ENCODE data around the gene RRM2.
A peak's percentile ranks its signal among the peaks of the same experiment; 100 is the strongest.
"Not testable (repeated sequence)": the region's sequence is repeated elsewhere in the genome, so short reads cannot be mapped to it uniquely, and the experiment has no call there.

Gene RRM2

DNA sequence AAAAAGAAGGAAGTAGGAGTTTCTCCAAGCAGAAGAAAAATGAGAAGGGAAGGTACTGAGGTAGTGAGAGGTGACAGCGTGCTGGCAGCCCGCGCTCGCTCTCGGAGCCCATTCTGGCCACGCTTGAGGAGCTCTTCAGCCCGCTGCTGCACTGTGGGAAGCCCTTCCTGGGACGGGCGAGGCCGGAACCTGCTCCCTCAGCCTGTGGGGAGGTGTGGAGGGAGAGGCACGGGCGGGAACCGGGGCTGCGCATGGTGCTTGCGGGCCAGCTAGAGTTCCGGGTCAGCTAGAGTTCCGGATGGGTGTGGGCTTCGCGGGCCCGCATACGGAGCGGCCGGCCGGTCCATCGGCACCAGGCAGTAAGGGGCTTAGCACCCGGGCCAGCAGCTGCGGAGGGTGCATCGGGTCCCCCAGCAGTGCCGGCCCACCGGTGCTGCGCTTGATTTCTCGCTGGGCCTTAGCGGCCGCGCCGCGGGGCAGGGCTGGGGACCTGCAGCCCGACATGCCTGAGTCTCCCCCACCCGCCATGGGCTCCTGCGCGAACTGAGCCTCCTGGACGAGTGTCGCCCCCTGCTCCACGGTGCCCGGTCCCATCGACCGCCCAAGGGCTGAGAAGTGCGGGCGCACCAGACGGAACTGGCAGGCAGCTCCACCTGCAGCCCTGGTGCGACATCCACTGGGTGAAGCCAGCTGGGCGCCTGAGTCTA is 31.2 kb upstream of the RRM2 start:
- no peak for DNase-seq

DNA sequence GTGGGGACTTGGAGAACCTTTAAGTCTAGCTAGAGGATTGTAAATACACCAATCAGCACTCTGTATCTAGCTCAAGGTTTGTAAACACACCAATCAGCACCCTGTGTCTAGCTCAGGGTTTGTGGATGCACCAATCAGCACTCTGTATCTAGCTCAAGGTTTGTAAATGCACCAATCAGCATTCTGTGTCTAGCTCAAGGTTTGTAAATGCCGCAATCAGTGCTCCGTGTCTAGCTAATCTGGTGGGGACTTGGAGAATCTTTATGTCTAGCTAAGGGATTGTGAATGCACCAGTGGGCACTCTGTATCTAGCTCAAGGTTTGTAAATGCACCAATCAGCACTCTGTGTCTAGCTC is 30.7 kb upstream of the RRM2 start:
- DNase-seq: not testable (repeated sequence)

GRCh38 chr2:10094271-10094814 is 28.2 kb upstream of the RRM2 start:
- DNase-seq: no peak

GRCh38 chr2:10095175-10095574 is 27.4 kb upstream of the RRM2 start:
- no peak for DNase-seq

DNA sequence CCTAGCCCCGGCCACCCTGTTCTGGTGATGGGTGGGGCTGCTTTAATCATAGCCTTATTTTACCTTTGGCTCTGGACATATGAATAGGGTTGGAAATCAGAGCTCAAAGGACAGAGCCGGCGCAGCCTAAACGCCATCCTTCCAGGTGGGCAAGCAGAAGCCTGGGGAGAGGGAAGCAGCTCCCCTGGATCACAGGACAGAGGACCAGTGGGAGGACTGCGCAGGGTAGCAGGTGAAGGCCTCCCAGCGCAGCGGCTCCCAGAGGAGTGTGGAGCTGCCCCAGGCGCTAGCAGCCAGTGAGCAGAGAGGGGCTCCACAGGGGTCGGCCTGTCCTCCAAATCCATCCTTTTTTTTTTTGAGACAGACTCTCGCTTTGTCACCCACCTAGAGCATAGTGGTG is 25.9 kb upstream of the RRM2 start:
- no peak for DNase-seq

GRCh38 chr2:10097352-10098148 is 25.0 kb upstream of the RRM2 start:
- DNase-seq: peak; percentile 23

DNA sequence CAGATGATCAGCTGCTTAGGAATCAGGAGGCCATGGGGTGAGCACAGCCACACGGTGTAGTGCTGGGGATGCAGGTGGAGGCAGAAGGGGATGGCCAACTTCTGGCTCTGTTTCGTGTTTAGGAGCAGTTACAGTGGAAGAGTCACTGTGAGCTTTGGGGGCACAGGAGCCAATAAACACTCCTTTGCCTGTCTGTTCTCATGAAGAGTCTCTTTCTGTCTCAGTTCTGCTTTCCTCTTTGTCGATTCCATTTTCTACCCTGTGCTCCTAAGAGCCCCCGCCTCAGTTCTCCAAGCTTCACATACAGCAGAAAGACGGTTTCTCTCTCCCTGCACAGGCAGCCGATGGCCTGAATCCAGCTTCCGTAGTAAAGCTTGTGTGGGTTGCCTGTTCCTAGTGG is 21.0 kb upstream of the RRM2 start:
- no peak for DNase-seq

GRCh38 chr2:10103179-10103578 is 19.4 kb upstream of the RRM2 start:
- no peak for DNase-seq

GRCh38 chr2:10104906-10105305 is 17.6 kb upstream of the RRM2 start:
- not testable (repeated sequence) for DNase-seq

DNA sequence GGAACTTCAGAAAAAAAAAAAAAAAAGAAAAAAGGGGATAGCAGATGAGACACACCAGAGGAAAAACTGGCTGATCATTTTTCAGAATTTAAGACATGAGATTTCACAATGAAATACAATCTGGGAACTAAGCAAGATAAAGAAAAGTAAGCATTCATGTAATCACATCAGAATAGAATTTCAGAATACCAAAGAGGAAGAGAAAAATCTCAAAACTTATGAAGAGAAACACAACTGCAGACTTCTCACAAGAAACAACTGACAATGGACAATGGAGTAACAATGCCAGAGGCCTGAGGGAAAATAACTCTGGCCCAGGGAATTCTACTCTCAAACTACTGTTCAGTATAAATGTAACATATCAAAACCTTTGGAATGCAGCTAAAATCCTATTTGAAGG is 13.2 kb upstream of the RRM2 start:
- no peak for DNase-seq

- no peak for DNase-seq
Observed at GRCh38 chr2:10119027-10119325, 3.6 kb upstream of the RRM2 start.

GRCh38 chr2:10119601-10120157 is 2.9 kb upstream of the RRM2 start:
- DNase-seq: no peak

DNA sequence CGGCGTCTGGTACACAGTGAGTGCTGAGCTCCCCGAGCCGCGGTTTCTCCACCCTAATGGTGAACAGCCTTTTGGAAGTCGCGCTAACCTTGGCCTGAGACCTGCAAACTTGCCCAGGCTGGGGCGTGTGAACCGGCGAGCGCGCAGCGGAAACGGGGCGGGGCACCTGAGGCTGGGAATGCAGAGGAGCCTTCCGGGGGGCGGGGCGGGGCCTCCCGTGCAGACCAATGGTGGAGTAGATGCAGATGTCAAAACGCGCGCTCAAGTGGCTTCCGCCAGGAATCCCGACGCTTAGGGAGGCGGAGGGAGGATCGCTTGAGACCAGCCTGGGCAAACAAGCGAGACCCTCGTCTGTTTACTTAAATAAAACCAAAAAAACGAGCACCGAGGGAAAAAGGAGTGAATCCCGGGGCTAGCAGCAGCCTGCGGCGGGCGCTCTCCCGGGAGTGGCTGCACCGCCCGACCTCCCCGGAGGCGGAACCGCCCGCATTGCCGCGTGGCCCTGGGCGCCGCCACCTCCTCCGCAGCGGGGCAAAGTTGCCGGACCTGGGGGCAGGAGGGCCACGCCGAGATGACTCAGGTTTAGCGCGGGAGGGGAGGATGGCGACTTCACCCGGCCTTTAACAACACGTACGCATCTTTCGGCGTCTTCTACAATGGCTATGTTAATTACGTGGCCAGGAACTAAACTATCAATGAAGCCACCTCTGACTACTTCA is 2.2 kb upstream of the RRM2 start:
- DNase-seq: peak; percentile 80

- no peak for DNase-seq
Observed at GRCh38 chr2:10120877-10121574, 1.5 kb upstream of the RRM2 start.

DNA sequence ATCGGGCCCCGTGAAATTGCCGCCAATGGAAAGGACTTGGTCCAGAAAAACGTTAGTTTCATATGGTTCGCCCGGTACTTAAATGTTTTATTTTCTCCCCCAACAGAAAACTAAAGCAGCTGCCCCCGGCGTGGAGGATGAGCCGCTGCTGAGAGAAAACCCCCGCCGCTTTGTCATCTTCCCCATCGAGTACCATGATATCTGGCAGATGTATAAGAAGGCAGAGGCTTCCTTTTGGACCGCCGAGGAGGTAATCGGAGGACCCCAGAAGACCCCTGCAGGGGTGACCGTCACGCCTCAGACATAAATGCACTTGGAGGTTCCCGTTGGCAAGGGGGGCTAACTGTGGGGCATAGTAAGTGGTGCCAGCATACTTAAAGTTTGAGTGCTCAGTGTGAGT is 742 bp downstream of the RRM2 start:
- DNase-seq: no peak

DNA sequence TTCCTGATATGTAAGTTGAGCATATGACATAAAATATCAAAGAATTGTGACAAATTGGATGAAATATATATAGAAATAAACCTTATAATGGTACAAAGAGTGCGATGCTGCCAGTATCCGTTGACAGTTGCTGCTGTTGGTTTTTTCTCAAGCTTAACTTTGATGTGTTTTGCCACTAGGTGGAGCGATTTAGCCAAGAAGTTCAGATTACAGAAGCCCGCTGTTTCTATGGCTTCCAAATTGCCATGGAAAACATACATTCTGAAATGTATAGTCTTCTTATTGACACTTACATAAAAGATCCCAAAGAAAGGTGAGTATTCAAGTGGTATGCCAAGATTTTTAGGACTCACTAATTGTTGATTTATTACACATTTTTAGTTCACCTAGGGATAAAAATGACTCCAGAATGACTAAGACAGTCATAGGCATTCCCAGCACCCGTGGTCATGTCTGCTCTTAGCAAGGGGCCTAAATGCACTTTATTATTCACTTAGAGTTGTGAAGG is 2.1 kb downstream of the RRM2 start:
- DNase-seq: peak; percentile 76

GRCh38 chr2:10125842-10126631 is 3.5 kb downstream of the RRM2 start:
- DNase-seq: no peak

DNA sequence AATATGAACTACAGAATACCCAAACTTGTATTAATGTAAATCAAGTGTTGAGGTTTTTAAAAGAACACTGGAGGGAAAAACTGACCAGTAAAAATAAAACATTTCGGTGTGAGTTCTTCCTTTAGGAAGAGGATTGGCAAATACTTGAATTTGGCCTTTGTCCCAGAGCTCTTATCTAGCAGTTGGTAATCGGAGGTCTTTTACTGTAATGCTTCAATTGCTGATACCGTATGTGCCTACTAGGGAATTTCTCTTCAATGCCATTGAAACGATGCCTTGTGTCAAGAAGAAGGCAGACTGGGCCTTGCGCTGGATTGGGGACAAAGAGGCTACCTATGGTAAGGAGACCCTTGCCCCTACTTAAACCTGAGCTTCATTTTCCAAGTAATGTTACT is 4.1 kb downstream of the RRM2 start:
- no peak for DNase-seq

GRCh38 chr2:10128420-10128819 is 5.9 kb downstream of the RRM2 start:
- DNase-seq: no peak

DNA sequence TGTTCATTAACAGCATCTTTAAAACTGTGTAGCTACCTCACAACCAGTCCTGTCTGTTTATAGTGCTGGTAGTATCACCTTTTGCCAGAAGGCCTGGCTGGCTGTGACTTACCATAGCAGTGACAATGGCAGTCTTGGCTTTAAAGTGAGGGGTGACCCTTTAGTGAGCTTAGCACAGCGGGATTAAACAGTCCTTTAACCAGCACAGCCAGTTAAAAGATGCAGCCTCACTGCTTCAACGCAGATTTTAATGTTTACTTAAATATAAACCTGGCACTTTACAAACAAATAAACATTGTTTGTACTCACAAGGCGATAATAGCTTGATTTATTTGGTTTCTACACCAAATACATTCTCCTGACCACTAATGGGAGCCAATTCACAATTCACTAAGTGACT is 7.0 kb downstream of the RRM2 start:
- no peak for DNase-seq

- no peak for DNase-seq
Observed at GRCh38 chr2:10132043-10132575, 9.6 kb downstream of the RRM2 start.

- no peak for DNase-seq
Observed at GRCh38 chr2:10132596-10132995, 10.1 kb downstream of the RRM2 start.

Data from CD4-positive, alpha-beta T cell treated with Interleukin-4 for 4 hours (primary cell).